Natural killer cell (primary cell): Measurements from ENCODE around the gene GOLGA6A. TPM values are rescaled to one million over a fixed set of nuclear protein-coding genes. Genes with fewer than 3 reads are reported as not detected.

Experiments
- ATAC-seq, 3 donors: fragments of 150-1000 bp in 2 of 3; fragments of 200-7000 bp in 1 of 3; cut with Tn5 transposase; 1 replicate in 1 of 3; 2 replicates in 2 of 3; pipeline ENCODE4 v1.10.0; 2021; ENCODE audit warnings: mild to moderate bottlenecking in 2 of 3, moderate library complexity in 2 of 3
- DNase-seq, 2 donors: peaks; one replicate each; pipeline versions ENCODE4 v3.0.0 to v3.0.0-alpha.2; 2013 to 2021; ENCODE audit warnings: mixed read lengths in 1 of 2
- H3K27ac ChIP-seq: one replicate; pipeline ENCODE4 v1.5.1; 2013; ENCODE audit warnings: mild to moderate bottlenecking, low read length
- H3K27me3 ChIP-seq: one replicate; pipeline ENCODE4 v1.6.1; 2013; ENCODE audit warnings: low read length; ENCODE audit not compliant: control insufficient read depth, insufficient read depth
- H3K36me3 ChIP-seq: one replicate; pipeline ENCODE4 v1.6.1; 2013; ENCODE audit warnings: low read length; ENCODE audit not compliant: control insufficient read depth, insufficient read depth
- H3K4me1 ChIP-seq: one replicate; pipeline ENCODE4 v1.6.1; 2013; ENCODE audit warnings: low read length; ENCODE audit not compliant: control insufficient read depth, insufficient read depth
- H3K4me3 ChIP-seq: one replicate; pipeline ENCODE4 v1.5.1; 2013; ENCODE audit warnings: low read length
- H3K9me3 ChIP-seq: one replicate; pipeline ENCODE4 v1.6.1; 2013; ENCODE audit warnings: low read length; ENCODE audit not compliant: control insufficient read depth, insufficient read depth
- H3K27ac Mint-ChIP-seq, 2 donors: one replicate each; pipeline ENCODE4 v1.8.0; 2022; ENCODE audit warnings: mild to moderate bottlenecking in 2 of 2, mixed read lengths in 2 of 2, moderate library complexity in 1 of 2
- H3K27me3 Mint-ChIP-seq, 2 donors: one replicate each; pipeline ENCODE4 v1.8.0; 2022; ENCODE audit warnings: low read depth in 2 of 2, mixed read lengths in 2 of 2
- H3K36me3 Mint-ChIP-seq: one replicate; pipeline ENCODE4 v1.8.0; 2022; ENCODE audit warnings: mixed read lengths
- H3K4me1 Mint-ChIP-seq, 2 donors: one replicate each; pipeline ENCODE4 v1.8.0; 2022; ENCODE audit warnings: mixed read lengths in 2 of 2
- H3K4me3 Mint-ChIP-seq: one replicate; pipeline ENCODE4 v1.8.0; 2022; ENCODE audit warnings: mild to moderate bottlenecking, moderate library complexity, mixed read lengths
- H3K9me3 Mint-ChIP-seq, 2 donors: one replicate each; pipeline ENCODE4 v1.8.0; 2022; ENCODE audit warnings: mixed read lengths in 2 of 2
- CTCF ChIP-seq: fragments of 200-600 bp; IDR thresholded peaks from one replicate; pipeline ENCODE4 v1.8.0; 2022; ENCODE audit warnings: antibody characterized with exemption
- WGBS: methylation state at CpG from one replicate; pipeline ENCODE4 v1.1.7; 2013; ENCODE audit warnings: missing lambda C conversion rate; ENCODE audit not compliant: insufficient coverage; 5-methylcytosine and 5-hydroxymethylcytosine counted together
- intact Hi-C: fragments of 100-400 bp; cut with micrococcal nuclease; formaldehyde crosslinking; loops from one replicate; pipeline ENCODE4 v1.14.2; 2022
- total RNA-seq, 4 donors: library from RNA; stranded (reverse); fragments of 120-200 nt in 1 of 4; gene quantifications; one replicate each; pipeline versions ENCODE4 v1.2.3 to v1.2.4, GENCODE V29; 2013 to 2022

Gene GOLGA6A
- total RNA-seq, 3 donors from 2014 or later (not counting 1 experiment from before 2014, with no cell fraction given), result 0.16 to 0.82 TPM; not detected in 1

- H3K4me1 Mint-ChIP-seq, result peaks cover 8 to 28% of the 10 kb centered on the region in 2 donors
- Histone ChIP-seq H3K27me3 (no peaks in the 10 kb centered on the region), H3K9me3 (no peaks in the 10 kb centered on the region), H3K27ac (no peak overlapping the region), H3K4me3 (no peak overlapping the region), H3K36me3 (peaks cover 54% of the 10 kb centered on the region), H3K4me1 (no peaks in the 10 kb centered on the region)
- no peaks in the 10 kb centered on the region for H3K27me3 Mint-ChIP-seq
- H3K4me3 Mint-ChIP-seq, result no peak overlapping the region
- intact Hi-C loops, result no loop called here
- ATAC-seq, result no peak
- DNase-seq, result no peak
- TF ChIP-seq CTCF, result no peak
- H3K9me3 Mint-ChIP-seq, result no peaks in the 10 kb centered on the region
- 67% methylated on average over 2 of the region's 2 CpGs for WGBS
- H3K36me3 Mint-ChIP-seq, result no peaks in the 10 kb centered on the region
- H3K27ac Mint-ChIP-seq, result peak overlapping the region; percentile 9 to 52
Measured at GRCh38 chr15:74024687-74025086, 57.7 kb downstream of the GOLGA6A start.

GRCh38 chr15:74022706-74023470, 59.5 kb downstream of the GOLGA6A start:
- no peak overlapping the region for H3K27ac Mint-ChIP-seq
- intact Hi-C loops, result no loop called here

More at GRCh38 chr15:74022706-74023470, 59.5 kb downstream of the GOLGA6A start:
- Mint-ChIP-seq H3K9me3 (no peaks in the 10 kb centered on the region), H3K36me3 (no peaks in the 10 kb centered on the region), H3K4me3 (no peak overlapping the region), H3K4me1 (peaks cover 8 to 36% of the 10 kb centered on the region in 2 donors), H3K27me3 (no peaks in the 10 kb centered on the region)
- no peak for TF ChIP-seq CTCF
- no peak overlapping the region for H3K27ac ChIP-seq
- peaks cover 48% of the 10 kb centered on the region for H3K36me3 ChIP-seq
- DNase-seq, result no peak
- no peak overlapping the region for H3K4me3 ChIP-seq
- H3K27me3 ChIP-seq, result no peaks in the 10 kb centered on the region
- 97% methylated on average over 66 of the region's 66 CpGs for WGBS
- no peaks in the 10 kb centered on the region for H3K9me3 ChIP-seq
- no peaks in the 10 kb centered on the region for H3K4me1 ChIP-seq
- no peak for ATAC-seq

Other genes starting within 250 kb of the GOLGA6A start
- gene TBC1D21, start 209.0 kb downstream of the GOLGA6A start, total RNA-seq, result not detected
- 1 to 10 TPM; 1.1 to 1.4 (median 1.3) TPM for gene LOXL1, start 156.1 kb downstream of the GOLGA6A start, total RNA-seq
- 1 to 10 TPM; 5.6 to 8.2 (median 7.0) TPM for gene STOML1, start 90.3 kb downstream of the GOLGA6A start, total RNA-seq
- 10 to 100 TPM; 65.8 to 68.7 (median 67.6) TPM for gene PML, start 87.8 kb downstream of the GOLGA6A start, total RNA-seq
- gene ISLR2, start 48.0 kb upstream of the GOLGA6A start, total RNA-seq, result not detected
- not detected for gene ISLR, start 91.2 kb upstream of the GOLGA6A start, total RNA-seq
- gene STRA6, start 120.2 kb upstream of the GOLGA6A start, total RNA-seq, result not detected
- gene CCDC33, start 153.8 kb upstream of the GOLGA6A start, total RNA-seq, result not detected